ENCODE results near the gene ELOVL3. TPM values are rescaled to one million over a fixed set of nuclear protein-coding genes. Genes with fewer than 3 reads are reported as not detected.

The ELOVL3 gene
- total and polyA plus RNA-seq, 9 of the 15 experiments (the other 6 are each of a cell fraction or from before 2014, with no cell fraction given) = 0.32 to 3.3 (median 0.87) TPM

DNA sequence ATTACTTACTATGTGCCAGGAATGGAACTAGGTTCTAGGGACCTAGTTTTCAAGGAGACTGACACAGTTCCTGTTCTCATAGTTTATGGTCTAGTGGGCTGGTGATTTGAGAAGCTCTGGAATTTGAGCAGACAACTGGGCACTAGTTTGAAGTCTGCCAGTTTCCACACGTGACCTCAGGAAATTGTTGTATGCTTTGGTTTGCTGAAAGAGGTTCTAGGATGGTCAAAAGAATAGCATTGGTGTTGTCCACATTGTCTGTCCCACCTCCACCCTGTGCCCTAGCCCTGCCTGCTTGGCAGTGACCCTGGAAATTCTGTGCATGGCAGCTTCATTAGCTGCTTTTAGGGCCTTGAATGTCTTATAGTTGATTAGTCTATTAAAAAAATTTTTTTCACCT is 48.0 kb downstream of the ELOVL3 start:
- no peaks in the 10 kb centered on the region for H4K20me1 ChIP-seq (replicated peaks; ENCODE audit: control insufficient read depth, insufficient read depth, low read length)
- no peaks in the 10 kb centered on the region for H3K9me3 ChIP-seq (replicated peaks; ENCODE audit: control insufficient read depth, insufficient read depth, low read depth, low read length)
- DNase-seq (ENCODE audit: extremely low read depth in 1 of 4, low spot score in 3 of 4) (no peak), FAIRE-seq (no peak), ATAC-seq (no peak)
- CTCF ChIA-PET (ENCODE audit: low intra/inter-chr PET ratio) = no interaction called here
- H3K4me1 ChIP-seq (replicated peaks in 1 of 2; ENCODE audit: control insufficient read depth in 2 of 2, insufficient read depth in 2 of 2, low read length in 2 of 2) = no peaks in the 10 kb centered on the region
- no peak overlapping the region for H3K4me3 ChIP-seq
- in situ Hi-C loops (cut with MboI) = no loop called here
- no peak overlapping the region for H2AFZ ChIP-seq (ENCODE audit: low read depth, low read length)
- peaks cover 3% of the 10 kb centered on the region; the same call in 1 of the 3 replicates for H3K36me3 ChIP-seq (ENCODE audit: control insufficient read depth, insufficient read depth, low read length)
- H3K79me2 ChIP-seq (ENCODE audit: control insufficient read depth, insufficient read depth, low read length) = peaks cover 47% of the 10 kb centered on the region
- POLR2A ChIA-PET = no interaction called here
- BruUV-seq (replicated peaks) = no TSS peak
- H3K27me3 ChIP-seq (ENCODE audit: control insufficient read depth in 2 of 2, insufficient read depth in 2 of 2, low read length in 2 of 2) = no peaks in the 10 kb centered on the region
- no peaks in the 10 kb centered on the region for H3K9me1 ChIP-seq (ENCODE audit: control insufficient read depth, insufficient read depth, low read length)
- intact Hi-C loops (cut with micrococcal nuclease) = no loop called here
- no peak for TF ChIP-seq SMARCC2 (IDR thresholded peaks at IDR 0.05; ENCODE audit: low read depth)
- TF ChIP-seq, protein P1, sequence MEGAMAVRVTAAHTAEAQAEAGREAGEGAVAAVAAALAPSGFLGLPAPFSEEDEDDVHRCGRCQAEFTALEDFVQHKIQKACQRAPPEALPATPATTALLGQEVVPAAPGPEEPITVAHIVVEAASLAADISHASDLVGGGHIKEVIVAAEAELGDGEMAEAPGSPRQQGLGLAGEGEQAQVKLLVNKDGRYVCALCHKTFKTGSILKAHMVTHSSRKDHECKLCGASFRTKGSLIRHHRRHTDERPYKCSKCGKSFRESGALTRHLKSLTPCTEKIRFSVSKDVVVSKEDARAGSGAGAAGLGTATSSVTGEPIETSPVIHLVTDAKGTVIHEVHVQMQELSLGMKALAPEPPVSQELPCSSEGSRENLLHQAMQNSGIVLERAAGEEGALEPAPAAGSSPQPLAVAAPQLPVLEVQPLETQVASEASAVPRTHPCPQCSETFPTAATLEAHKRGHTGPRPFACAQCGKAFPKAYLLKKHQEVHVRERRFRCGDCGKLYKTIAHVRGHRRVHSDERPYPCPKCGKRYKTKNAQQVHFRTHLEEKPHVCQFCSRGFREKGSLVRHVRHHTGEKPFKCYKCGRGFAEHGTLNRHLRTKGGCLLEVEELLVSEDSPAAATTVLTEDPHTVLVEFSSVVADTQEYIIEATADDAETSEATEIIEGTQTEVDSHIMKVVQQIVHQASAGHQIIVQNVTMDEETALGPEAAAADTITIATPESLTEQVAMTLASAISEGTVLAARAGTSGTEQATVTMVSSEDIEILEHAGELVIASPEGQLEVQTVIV (CRISPR knock-in tag; IDR thresholded peaks at IDR 0.05; ENCODE audit: borderline replicate concordance) = no peak
- H3K4me2 ChIP-seq (ENCODE audit: insufficient read depth, low read length) = no peak overlapping the region
- WGBS (ENCODE audit: insufficient coverage, low coverage, missing lambda C conversion rate) = 91% methylated on average over 1 of the region's 1 CpG
- H3K27ac ChIP-seq (ENCODE audit: extremely low read depth, low read depth, low read length) = no peak overlapping the region
- no peak overlapping the region for H3K9ac ChIP-seq (ENCODE audit: insufficient read depth in 1 of 2, low read depth in 2 of 2, low read length in 2 of 2)

DNA sequence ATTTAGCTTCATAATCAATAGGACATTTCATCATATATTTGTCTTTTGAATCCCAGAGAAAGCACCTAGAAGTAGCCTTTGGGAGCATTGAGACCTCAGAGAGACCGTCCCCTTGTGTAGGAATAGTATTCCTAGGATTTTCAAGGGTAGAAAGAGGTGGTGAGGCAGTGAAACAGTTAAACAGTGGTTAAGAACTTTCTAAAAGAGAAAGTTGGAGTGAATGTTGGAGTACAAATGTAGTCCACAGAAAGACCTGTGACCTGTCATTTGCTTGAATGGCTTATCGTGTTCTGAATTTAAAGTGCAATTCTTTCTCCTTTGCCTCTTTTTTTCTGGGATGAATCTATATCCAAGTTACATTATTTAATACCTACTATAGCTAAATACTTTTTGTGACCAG is 49.2 kb downstream of the ELOVL3 start:
- H3K27me3 ChIP-seq (ENCODE audit: control insufficient read depth in 2 of 2, insufficient read depth in 2 of 2, low read length in 2 of 2) = no peaks in the 10 kb centered on the region
- peaks cover 3% of the 10 kb centered on the region; the same call in 1 of the 3 replicates for H3K36me3 ChIP-seq (ENCODE audit: control insufficient read depth, insufficient read depth, low read length)
- intact Hi-C loops (cut with micrococcal nuclease) = no loop called here
- FAIRE-seq (no peak), ATAC-seq (no peak), DNase-seq (ENCODE audit: extremely low read depth in 1 of 4, low spot score in 3 of 4) (no peak)
- no peaks in the 10 kb centered on the region for H3K9me1 ChIP-seq (ENCODE audit: control insufficient read depth, insufficient read depth, low read length)
- H3K9me3 ChIP-seq (replicated peaks; ENCODE audit: control insufficient read depth, insufficient read depth, low read depth, low read length) = no peaks in the 10 kb centered on the region
- no peak overlapping the region for H3K4me3 ChIP-seq
- H3K79me2 ChIP-seq (ENCODE audit: control insufficient read depth, insufficient read depth, low read length) = peaks cover 54% of the 10 kb centered on the region
- ChIA-PET CTCF (ENCODE audit: low intra/inter-chr PET ratio) (no interaction called here), POLR2A (no interaction called here)
- no TSS peak for BruUV-seq (replicated peaks)
- H3K4me1 ChIP-seq (replicated peaks in 1 of 2; ENCODE audit: control insufficient read depth in 2 of 2, insufficient read depth in 2 of 2, low read length in 2 of 2) = no peaks in the 10 kb centered on the region; a peak in 1 of 5 replicates
- no peak overlapping the region for H2AFZ ChIP-seq (ENCODE audit: low read depth, low read length)
- 96% methylated on average over 2 of the region's 2 CpGs for WGBS (ENCODE audit: insufficient coverage, low coverage, missing lambda C conversion rate)
- TF ChIP-seq, protein P2, sequence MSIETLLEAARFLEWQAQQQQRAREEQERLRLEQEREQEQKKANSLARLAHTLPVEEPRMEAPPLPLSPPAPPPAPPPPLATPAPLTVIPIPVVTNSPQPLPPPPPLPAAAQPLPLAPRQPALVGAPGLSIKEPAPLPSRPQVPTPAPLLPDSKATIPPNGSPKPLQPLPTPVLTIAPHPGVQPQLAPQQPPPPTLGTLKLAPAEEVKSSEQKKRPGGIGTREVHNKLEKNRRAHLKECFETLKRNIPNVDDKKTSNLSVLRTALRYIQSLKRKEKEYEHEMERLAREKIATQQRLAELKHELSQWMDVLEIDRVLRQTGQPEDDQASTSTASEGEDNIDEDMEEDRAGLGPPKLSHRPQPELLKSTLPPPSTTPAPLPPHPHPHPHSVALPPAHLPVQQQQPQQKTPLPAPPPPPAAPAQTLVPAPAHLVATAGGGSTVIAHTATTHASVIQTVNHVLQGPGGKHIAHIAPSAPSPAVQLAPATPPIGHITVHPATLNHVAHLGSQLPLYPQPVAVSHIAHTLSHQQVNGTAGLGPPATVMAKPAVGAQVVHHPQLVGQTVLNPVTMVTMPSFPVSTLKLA (conservative IDR thresholded peaks at IDR 0.05) = no peak
- TF ChIP-seq SREBF1 (IDR thresholded peaks at IDR 0.05; ENCODE audit: borderline replicate concordance, low read depth, low read length) (no peak), NR4A1 (CRISPR knock-in tag; IDR thresholded peaks at IDR 0.05) (no peak), NR4A1 (tag; IDR thresholded peaks at IDR 0.05) (no peak), PML (IDR thresholded peaks at IDR 0.05; ENCODE audit: low read length) (no peak), ZNF212 (CRISPR knock-in tag; IDR thresholded peaks at IDR 0.05) (no peak), MYNN (IDR thresholded peaks at IDR 0.05) (no peak), MYNN (CRISPR knock-in tag; IDR thresholded peaks at IDR 0.05) (no peak), ELF1 (tag; IDR thresholded peaks at IDR 0.05) (no peak)
- TF ChIP-seq, protein P3, sequence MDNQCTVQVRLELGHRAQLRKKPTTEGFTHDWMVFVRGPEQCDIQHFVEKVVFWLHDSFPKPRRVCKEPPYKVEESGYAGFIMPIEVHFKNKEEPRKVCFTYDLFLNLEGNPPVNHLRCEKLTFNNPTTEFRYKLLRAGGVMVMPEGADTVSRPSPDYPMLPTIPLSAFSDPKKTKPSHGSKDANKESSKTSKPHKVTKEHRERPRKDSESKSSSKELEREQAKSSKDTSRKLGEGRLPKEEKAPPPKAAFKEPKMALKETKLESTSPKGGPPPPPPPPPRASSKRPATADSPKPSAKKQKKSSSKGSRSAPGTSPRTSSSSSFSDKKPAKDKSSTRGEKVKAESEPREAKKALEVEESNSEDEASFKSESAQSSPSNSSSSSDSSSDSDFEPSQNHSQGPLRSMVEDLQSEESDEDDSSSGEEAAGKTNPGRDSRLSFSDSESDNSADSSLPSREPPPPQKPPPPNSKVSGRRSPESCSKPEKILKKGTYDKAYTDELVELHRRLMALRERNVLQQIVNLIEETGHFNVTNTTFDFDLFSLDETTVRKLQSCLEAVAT (IDR thresholded peaks at IDR 0.05) = no peak
- peaks cover 3% of the 10 kb centered on the region; the same call in 1 of the 2 replicates for H4K20me1 ChIP-seq (replicated peaks; ENCODE audit: control insufficient read depth, insufficient read depth, low read length)
- no peak overlapping the region for H3K9ac ChIP-seq (ENCODE audit: insufficient read depth in 1 of 2, low read depth in 2 of 2, low read length in 2 of 2)
- in situ Hi-C loops (cut with MboI) = no loop called here
- H3K4me2 ChIP-seq (ENCODE audit: insufficient read depth, low read length) = no peak overlapping the region
- H3K27ac ChIP-seq (ENCODE audit: extremely low read depth, low read depth, low read length) = no peak overlapping the region

Data from K562 (cell line).